Activated naive CD4-positive, alpha-beta T cell treated with anti-CD3 and anti-CD28 coated beads, Interleukin-2, amount 10 ng/mL, durations not matched to agents 7 days and 5 days (primary cell): ENCODE data around the gene PGRMC2.

Source experiments
- CTCF ChIA-PET: fragments of 350-600 bp; sonication (Branson Sonifier 250); formaldehyde crosslinking; loops from one replicate; lab custom pipeline; 2021; ENCODE audit warnings: antibody characterized with exemption; lab: Charles Lee
- DNase-seq: peaks from one replicate; pipeline ENCODE4 v3.0.0-alpha.2; 2020
- H3K27ac Mint-ChIP-seq: one replicate; pipeline ENCODE4 v1.8.0; 2021; ENCODE audit warnings: mild to moderate bottlenecking, moderate library complexity, mixed read lengths
- H3K27me3 Mint-ChIP-seq: one replicate; pipeline ENCODE4 v1.8.0; 2021; ENCODE audit warnings: mild to moderate bottlenecking, mixed read lengths
- H3K36me3 Mint-ChIP-seq: one replicate; pipeline ENCODE4 v1.8.0; 2021; ENCODE audit warnings: mixed read lengths
- H3K4me1 Mint-ChIP-seq: one replicate; pipeline ENCODE4 v1.8.0; 2021; ENCODE audit warnings: mixed read lengths
- H3K4me3 Mint-ChIP-seq: one replicate; pipeline ENCODE4 v1.8.0; 2021; ENCODE audit warnings: mild to moderate bottlenecking, moderate library complexity, mixed read lengths
- H3K9me3 Mint-ChIP-seq: one replicate; pipeline ENCODE4 v1.8.0; 2021; ENCODE audit warnings: mixed read lengths

PGRMC2 gene

GRCh38 chr4:128241019-128241418, 46.6 kb downstream of the PGRMC2 start:
- CTCF ChIA-PET, result no interaction called here
- H3K4me1 Mint-ChIP-seq, result no peaks in the 10 kb centered on the region
- H3K27me3 Mint-ChIP-seq, result peaks cover 5% of the 10 kb centered on the region
- no peak overlapping the region for H3K4me3 Mint-ChIP-seq
- no peak overlapping the region for H3K27ac Mint-ChIP-seq
- no peaks in the 10 kb centered on the region for H3K9me3 Mint-ChIP-seq
- no peaks in the 10 kb centered on the region for H3K36me3 Mint-ChIP-seq
- no peak for DNase-seq

DNA sequence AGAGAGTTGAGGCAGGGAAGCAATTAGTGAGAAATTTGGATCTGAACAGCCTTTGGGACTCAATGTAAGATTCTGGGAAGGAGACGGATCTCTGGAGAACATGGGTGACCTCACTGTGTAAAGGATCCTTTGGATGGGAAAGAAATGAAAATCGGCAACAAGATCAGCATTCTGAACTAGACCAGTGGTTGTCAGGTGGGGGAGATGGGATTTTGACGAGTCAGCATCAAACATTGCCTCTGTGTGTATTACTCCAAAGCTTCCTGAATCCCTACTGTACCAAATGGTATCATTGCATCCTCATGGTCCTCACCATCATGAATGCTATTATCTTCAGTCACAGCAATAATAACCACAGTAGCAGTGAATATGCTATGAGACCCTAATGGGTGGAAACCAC, 52.8 kb downstream of the PGRMC2 start:
- Mint-ChIP-seq H3K4me3 (no peak overlapping the region), H3K27me3 (no peaks in the 10 kb centered on the region), H3K27ac (no peak overlapping the region), H3K4me1 (no peaks in the 10 kb centered on the region), H3K9me3 (no peaks in the 10 kb centered on the region), H3K36me3 (no peaks in the 10 kb centered on the region)
- DNase-seq, result no peak
- CTCF ChIA-PET, result no interaction called here

DNA sequence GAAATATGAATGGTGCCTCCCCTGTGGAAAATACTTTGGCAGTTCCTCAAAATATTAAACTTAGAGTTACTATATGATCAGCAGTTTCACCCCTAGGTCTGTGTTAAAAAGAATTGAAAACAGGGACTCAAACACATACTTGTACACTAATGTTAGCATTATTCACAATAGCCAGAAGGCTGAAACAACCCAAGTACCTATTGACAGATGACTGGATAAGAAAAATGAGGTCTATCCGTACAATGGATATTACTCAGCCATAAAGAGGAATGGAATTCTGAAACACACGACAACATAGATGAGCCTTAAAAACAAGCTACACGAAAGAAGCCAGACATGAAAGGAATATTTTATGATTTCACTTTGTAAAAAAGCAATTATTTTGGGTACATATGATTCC, 54.9 kb downstream of the PGRMC2 start:
- no peak for DNase-seq
- Mint-ChIP-seq H3K4me3 (no peak overlapping the region), H3K27ac (no peak overlapping the region), H3K9me3 (no peaks in the 10 kb centered on the region), H3K4me1 (no peaks in the 10 kb centered on the region), H3K36me3 (no peaks in the 10 kb centered on the region), H3K27me3 (peaks cover 8% of the 10 kb centered on the region)
- CTCF ChIA-PET, result no interaction called here

GRCh38 chr4:128228845-128229795, 58.5 kb downstream of the PGRMC2 start:
- Mint-ChIP-seq H3K4me1 (no peaks in the 10 kb centered on the region), H3K9me3 (no peaks in the 10 kb centered on the region), H3K4me3 (no peak overlapping the region), H3K36me3 (no peaks in the 10 kb centered on the region), H3K27me3 (peaks cover 8% of the 10 kb centered on the region), H3K27ac (no peak overlapping the region)
- CTCF ChIA-PET, result no interaction called here
- no peak for DNase-seq

DNA sequence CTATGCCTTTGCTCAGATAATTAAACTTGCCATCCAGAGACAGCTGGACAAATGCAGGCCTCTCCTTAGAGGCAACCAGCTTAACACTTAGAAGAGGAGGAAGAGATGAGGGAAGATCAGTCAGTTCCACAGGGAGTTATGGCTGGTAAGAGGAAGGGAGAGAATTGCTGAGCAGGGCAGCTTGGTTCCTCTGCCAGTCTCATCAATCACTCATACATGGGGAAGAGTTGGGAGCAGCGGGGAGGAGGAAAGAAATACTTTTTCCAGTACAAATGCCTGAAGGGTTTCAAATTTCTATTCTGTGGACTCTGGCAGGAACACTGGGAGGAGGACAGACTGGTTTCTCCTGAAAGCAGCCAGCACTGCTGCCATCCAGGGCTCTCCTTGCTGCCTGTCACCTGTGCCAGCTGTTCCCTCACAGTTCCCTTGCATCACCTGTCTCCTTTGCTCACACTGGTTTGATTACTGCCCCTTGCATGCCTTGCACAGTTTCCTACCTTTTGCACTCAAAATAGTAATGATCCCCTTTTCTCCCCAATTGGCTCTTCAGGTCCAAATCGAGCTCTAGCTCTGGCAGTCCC, 59.5 kb downstream of the PGRMC2 start:
- CTCF ChIA-PET, result no interaction called here
- H3K36me3 Mint-ChIP-seq, result no peaks in the 10 kb centered on the region
- H3K27me3 Mint-ChIP-seq, result peaks cover 8% of the 10 kb centered on the region
- no peak overlapping the region for H3K27ac Mint-ChIP-seq
- H3K9me3 Mint-ChIP-seq, result no peaks in the 10 kb centered on the region
- H3K4me1 Mint-ChIP-seq, result no peaks in the 10 kb centered on the region
- no peak for DNase-seq
- no peak overlapping the region for H3K4me3 Mint-ChIP-seq

- CTCF ChIA-PET, result interaction anchor here (0.9 kb wide), 1 partner anchor 39 kb away, joined by 3 read pairs; no protein-coding TSS in a partner anchor
- peaks cover 8% of the 10 kb centered on the region for H3K27me3 Mint-ChIP-seq
- no peak for DNase-seq
- H3K9me3 Mint-ChIP-seq, result no peaks in the 10 kb centered on the region
- no peak overlapping the region for H3K27ac Mint-ChIP-seq
- H3K4me1 Mint-ChIP-seq, result no peaks in the 10 kb centered on the region
- H3K36me3 Mint-ChIP-seq, result no peaks in the 10 kb centered on the region
- H3K4me3 Mint-ChIP-seq, result no peak overlapping the region
Measured at GRCh38 chr4:128225148-128225547, 62.5 kb downstream of the PGRMC2 start.

GRCh38 chr4:128221586-128221985, 66.0 kb downstream of the PGRMC2 start:
- Mint-ChIP-seq H3K36me3 (no peaks in the 10 kb centered on the region), H3K9me3 (no peaks in the 10 kb centered on the region), H3K4me1 (no peaks in the 10 kb centered on the region), H3K27ac (no peak overlapping the region), H3K4me3 (no peak overlapping the region), H3K27me3 (no peaks in the 10 kb centered on the region)
- CTCF ChIA-PET, result interaction anchor here (3.1 kb wide), 1 partner anchor 30 kb away, joined by 14 read pairs; no protein-coding TSS in a partner anchor
- no peak for DNase-seq

- H3K4me1 Mint-ChIP-seq, result no peaks in the 10 kb centered on the region
- DNase-seq, result no peak
- H3K27ac Mint-ChIP-seq, result no peak overlapping the region
- no peaks in the 10 kb centered on the region for H3K36me3 Mint-ChIP-seq
- CTCF ChIA-PET, result interaction anchor here (0.6 to 3.1 kb wide), 4 partner anchors 11 to 1183 kb away, joined by 3 to 14 read pairs (median 3); no protein-coding TSS in a partner anchor
- no peak overlapping the region for H3K4me3 Mint-ChIP-seq
- H3K27me3 Mint-ChIP-seq, result no peaks in the 10 kb centered on the region
- H3K9me3 Mint-ChIP-seq, result no peaks in the 10 kb centered on the region
Measured at GRCh38 chr4:128220286-128221235, 67.1 kb downstream of the PGRMC2 start.
